Measurements from ENCODE around the gene MMD2. TPM values are rescaled to one million over a fixed set of nuclear protein-coding genes. Genes with fewer than 3 reads are reported as not detected.

The MMD2 gene
- total and polyA plus RNA-seq, 4 donors, result not detected

- ATAC-seq (ENCODE audit: low FRiP score) (no peak), DNase-seq (no peak)
- no peak overlapping the region for H3K4me3 ChIP-seq (ENCODE audit: low read length in 2 of 2)
- H3K9me3 ChIP-seq (ENCODE audit: control insufficient read depth, low read length), result peaks cover 2% of the 10 kb centered on the region
- no peak overlapping the region for H3K27ac ChIP-seq (ENCODE audit: low read depth in 1 of 2, low read length in 2 of 2)
- H3K4me1 ChIP-seq (ENCODE audit: control insufficient read depth in 1 of 2, insufficient read depth in 2 of 2, low read length in 2 of 2), result no peaks in the 10 kb centered on the region
- no peaks in the 10 kb centered on the region for H3K27me3 ChIP-seq (ENCODE audit: control insufficient read depth in 1 of 2, insufficient read depth in 2 of 2, low read length in 1 of 2)
- H3K36me3 ChIP-seq (ENCODE audit: control insufficient read depth in 1 of 2, insufficient read depth in 2 of 2, low read length in 1 of 2), result no peaks in the 10 kb centered on the region
- 30 to 55% methylated on average over 3 of the region's 3 CpGs for WGBS, 2 donors
- intact Hi-C loops (cut with DNase I), result no loop called here
Measured at GRCh38 chr7:4857189-4857588, 101.8 kb downstream of the MMD2 start.

GRCh38 chr7:4856336-4857057 is 102.5 kb downstream of the MMD2 start:
- H3K9me3 ChIP-seq (ENCODE audit: control insufficient read depth, low read length), result peaks cover under 1% of the 10 kb centered on the region
- 90 to 91% methylated on average over 10 of the region's 10 CpGs for WGBS, 2 donors
- H3K4me1 ChIP-seq (ENCODE audit: control insufficient read depth in 1 of 2, insufficient read depth in 2 of 2, low read length in 2 of 2), result no peaks in the 10 kb centered on the region
- H3K36me3 ChIP-seq (ENCODE audit: control insufficient read depth in 1 of 2, insufficient read depth in 2 of 2, low read length in 1 of 2), result no peaks in the 10 kb centered on the region
- H3K27ac ChIP-seq (ENCODE audit: low read depth in 1 of 2, low read length in 2 of 2), result no peak overlapping the region
- intact Hi-C loops (cut with DNase I), result no loop called here
- DNase-seq (no peak), ATAC-seq (ENCODE audit: low FRiP score) (no peak)
- no peaks in the 10 kb centered on the region for H3K27me3 ChIP-seq (ENCODE audit: control insufficient read depth in 1 of 2, insufficient read depth in 2 of 2, low read length in 1 of 2)
- H3K4me3 ChIP-seq (ENCODE audit: low read length in 2 of 2), result no peak overlapping the region

Other genes starting within 250 kb of the MMD2 start
- 10 to 100 TPM; 30.7 to 45.3 TPM for gene AP5Z1, start 183.6 kb downstream of the MMD2 start, total RNA-seq
- 10 to 100 TPM; 12.5 to 99.9 TPM for gene AP5Z1, start 183.6 kb downstream of the MMD2 start, polyA plus RNA-seq
- gene PAPOLB, start 97.2 kb downstream of the MMD2 start, total RNA-seq, result under 1 TPM; 0.26 to 0.54 TPM
- gene PAPOLB, start 97.2 kb downstream of the MMD2 start, polyA plus RNA-seq, result under 1 TPM in 1 of 2 donors, not detected in 1; 0.25 TPM
- 10 to 100 TPM in 1 of 2 donors, 1 to 10 TPM in 1; 4.0 to 11.0 TPM for gene RADIL, start 75.5 kb downstream of the MMD2 start, total RNA-seq
- gene RADIL, start 75.5 kb downstream of the MMD2 start, polyA plus RNA-seq, result 10 to 100 TPM in 1 of 2 donors, under 1 TPM in 1; 0.25 to 15.0 TPM
- gene RBAK, start 86.7 kb upstream of the MMD2 start, total RNA-seq, result 10 to 100 TPM; 11.3 to 12.1 TPM
- 1 to 10 TPM; 1.3 to 4.7 TPM for gene RBAK, start 86.7 kb upstream of the MMD2 start, polyA plus RNA-seq
- 10 to 100 TPM; 42.9 to 66.7 TPM for gene WIPI2, start 231.0 kb upstream of the MMD2 start, total RNA-seq
- 10 to 100 TPM; 14.1 to 39.6 TPM for gene WIPI2, start 231.0 kb upstream of the MMD2 start, polyA plus RNA-seq